HG03280 (cell line): Measurements from ENCODE around the gene SHROOM3.
A peak's percentile ranks its signal among the peaks of the same experiment; 100 is the strongest.

Experiments
- ATAC-seq: cut with Tn5 transposase; IDR thresholded peaks from one replicate; pipeline ENCODE4 v1.9.1; 2021; ENCODE audit warnings: mild to moderate bottlenecking, moderate library complexity; ENCODE audit not compliant: unreplicated experiment

SHROOM3 gene

DNA sequence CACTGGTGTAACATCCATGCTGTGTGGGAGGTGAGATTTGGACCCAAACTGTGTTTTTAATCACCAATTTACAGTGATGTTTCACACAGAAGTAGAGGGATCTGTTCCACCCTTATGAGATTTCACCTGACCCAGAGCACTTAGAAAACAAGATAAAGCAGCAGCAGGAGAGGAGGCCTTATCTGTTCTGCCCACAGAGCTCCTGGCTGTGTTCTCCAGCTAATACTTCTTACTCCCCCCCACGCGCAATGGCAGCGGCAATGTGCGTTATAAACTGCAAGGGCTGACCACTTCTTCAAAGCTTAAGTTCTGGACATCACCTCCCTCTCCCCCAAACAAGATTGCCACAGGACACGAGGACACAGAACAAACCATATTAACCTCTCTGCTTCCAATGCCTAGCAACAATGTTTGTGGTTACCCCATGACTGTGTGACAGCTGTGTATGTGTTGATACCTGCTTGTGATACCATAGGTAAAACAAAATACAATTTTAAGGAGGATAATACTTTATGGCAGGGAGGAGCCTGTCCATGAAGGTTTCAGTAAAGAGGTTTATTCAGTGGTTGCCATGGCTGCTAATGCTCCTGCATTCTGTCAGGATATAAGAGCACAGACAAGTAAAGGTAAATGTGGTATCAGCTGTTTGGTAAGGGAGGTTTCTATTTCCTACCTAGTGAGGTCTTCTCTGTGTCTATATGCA, 252.9 kb downstream of the SHROOM3 start:
- no peak for ATAC-seq

DNA sequence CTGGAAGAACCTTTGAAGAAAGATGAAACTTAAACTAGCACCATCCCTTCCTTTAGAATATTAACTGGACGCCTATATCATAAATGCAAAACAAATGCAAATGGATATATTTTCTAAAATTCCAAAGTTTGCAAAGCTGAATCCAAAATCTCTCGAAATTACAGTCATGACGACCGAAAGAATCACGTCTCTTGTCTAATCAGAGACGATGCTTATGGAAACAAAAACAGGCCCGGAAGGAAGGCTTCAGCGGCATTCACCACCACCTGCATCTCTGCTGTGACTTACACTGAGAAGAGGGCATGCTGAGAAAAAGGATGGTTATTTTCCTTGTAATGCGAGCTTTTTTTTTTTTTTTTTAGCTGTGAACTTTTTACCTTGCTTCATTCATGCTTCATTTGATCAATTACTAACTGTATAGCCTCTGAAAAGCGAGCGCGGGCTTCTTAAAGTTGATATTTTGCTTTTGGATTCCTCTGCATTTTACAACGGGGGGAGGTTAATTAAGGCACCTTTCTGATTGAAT, 253.7 kb downstream of the SHROOM3 start:
- ATAC-seq = peak; percentile 20

DNA sequence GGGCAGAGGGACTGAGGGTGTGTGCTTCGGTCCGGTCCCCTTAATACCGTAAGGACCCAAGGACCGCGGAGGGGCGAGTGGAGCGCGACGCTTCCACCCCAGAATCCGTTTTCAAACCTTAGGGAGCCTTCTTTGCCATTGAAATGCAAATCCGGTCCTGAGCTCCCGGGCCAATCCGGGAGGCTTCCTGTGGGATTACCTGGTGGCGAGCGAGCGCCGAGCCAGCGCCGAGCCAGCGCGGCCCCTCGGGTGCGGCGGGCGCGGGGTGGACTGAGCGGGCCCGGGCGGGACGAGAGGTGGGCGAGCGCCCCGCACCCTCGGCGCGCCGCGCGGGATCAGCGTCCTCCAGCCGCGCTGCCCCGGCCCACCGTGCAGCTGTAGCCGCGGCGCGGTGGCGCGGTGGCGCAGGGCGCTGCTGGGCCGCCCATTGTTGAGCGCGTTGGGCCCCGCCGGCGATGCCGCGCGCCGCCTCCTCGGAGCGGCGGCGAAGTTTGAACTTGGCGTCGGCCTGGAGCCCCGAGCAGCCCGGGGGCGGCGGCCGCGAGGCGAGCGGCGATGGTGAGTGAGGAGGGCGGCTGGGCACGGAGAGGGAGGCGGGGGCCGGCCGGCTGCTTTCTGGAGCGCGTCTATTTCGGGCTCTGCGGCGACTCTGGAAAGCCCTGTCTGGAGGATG, 254.3 kb downstream of the SHROOM3 start:
- ATAC-seq = peak; percentile 57

DNA sequence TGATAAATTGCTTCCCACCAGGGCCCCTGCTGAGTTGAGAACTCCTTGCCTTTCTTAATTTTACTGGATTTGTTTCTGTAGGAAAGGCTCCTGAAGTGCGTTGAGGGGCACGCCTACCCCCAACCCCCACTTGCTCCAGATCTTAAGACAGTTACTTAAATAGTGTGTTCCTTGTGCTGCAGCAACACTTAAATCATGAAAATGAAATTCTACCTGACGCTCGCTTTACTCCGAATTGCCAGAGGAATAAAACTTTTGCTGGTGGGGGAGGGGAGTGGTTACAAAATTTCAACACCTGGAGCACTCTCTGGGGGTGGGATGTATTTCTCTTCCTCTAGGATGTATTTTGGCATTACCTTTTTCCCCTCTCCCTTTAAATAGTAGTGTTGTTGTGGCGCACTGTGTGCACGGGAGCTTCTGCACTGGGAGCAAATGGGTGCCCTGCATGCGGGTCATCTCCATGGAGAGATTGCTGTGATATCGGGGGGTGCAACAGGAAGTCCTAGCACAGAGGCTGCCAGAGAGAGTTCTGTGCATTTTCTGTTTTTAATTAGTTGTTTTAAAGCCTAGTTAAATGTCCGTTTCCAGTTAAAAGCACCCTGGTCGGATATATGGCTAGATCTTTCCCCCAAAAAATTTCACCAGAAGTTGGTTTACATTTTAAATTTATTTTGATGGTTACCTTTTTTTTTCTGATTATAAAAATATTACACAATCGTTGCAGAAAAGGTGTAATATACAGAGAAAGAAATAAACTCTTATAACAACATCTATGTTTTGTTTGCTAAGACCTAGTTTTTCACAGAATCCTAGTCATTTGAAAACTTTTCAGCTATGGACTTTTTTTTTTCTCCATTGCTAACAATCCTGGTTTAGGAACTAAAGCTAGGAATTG, 255.2 kb downstream of the SHROOM3 start:
- no peak for ATAC-seq

DNA sequence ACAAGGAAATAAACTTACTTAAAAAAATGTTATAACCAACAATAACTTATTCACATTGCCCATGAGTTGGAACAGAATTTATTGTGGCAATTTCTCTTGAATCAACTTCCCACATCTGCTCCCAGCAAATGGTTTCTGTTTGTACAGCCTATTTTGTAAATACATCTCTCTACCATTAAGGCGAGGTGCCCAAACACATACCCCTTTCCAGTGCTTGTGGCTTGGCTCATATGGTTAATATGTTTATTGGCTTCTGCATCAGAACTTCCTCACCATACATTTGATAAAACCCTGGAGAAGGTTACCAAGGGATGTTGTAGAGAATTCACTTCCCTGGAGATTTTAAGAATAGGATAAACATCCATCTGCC, 255.9 kb downstream of the SHROOM3 start:
- no peak for ATAC-seq

DNA sequence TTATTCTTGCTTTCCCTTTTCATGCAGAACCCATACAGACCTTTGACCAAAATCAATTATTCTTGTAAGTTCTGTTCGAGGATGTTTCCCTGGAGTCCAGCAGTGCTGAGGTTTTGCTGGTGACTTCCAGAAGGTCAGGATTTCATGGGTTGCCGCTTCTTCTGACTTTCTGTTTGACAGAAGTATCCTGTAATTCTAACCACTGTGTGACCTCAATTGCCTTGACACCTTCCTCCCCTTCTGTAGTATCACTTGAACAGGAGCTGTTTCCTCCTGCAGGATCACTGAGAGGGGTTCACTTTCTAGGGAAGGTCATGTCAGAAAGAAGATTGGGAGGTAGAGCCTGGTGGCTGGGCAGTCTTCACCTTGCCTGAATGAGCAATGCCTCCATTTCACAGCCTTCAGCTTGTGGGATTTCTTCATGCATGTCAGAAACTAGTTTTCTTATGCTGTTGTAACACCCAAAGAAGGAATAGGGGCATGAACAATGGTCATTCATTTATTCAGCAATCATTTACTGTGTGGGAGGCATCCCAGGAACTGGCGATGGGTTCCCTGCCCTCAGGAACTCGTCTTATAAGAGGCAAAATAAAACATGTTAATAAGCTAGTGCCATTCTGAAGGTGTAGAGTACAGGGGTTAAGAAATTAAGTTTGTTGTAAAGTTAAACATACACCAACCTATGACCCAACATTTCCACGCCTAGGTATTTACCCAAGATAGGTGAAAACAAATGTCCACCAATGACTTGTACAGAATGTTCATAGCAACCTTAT, 257.0 kb downstream of the SHROOM3 start:
- no peak for ATAC-seq

DNA sequence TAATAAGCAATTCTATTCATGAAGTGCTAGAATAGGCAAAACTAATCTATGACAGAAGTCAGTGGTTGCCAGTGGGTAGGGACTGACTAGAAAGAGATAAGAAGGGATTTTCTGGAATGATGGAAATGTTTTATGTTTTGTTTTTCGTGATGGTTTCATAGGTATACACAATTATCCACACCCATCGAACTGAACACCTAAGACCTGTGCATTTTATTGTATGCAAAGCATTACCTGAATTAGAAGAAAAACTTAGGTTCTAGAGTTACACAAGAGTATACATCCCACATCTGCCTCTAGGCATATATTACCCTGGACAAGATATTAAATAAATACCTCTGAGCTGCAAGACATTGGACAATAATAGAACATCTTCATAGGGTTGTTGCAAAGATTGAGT, 257.7 kb downstream of the SHROOM3 start:
- no peak for ATAC-seq

DNA sequence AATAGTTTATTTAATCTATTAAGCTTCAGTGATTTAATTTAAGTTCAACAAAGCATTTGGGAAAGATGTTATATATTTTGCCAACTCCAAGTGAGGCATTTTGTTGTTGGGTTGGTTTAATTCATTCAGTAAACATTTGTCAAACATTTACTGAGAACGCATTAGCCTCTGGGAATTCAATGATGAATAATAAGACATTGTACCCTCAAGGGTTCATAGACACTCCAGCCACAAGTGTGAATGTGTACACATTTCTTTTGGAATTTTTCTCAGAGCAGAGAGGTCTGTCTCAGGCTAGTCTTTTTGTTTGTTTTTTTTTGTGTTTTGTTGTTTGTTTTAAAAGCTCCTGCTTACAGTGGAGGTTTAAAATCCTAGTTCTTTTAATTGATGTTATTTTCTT, 259.0 kb downstream of the SHROOM3 start:
- ATAC-seq = no peak

DNA sequence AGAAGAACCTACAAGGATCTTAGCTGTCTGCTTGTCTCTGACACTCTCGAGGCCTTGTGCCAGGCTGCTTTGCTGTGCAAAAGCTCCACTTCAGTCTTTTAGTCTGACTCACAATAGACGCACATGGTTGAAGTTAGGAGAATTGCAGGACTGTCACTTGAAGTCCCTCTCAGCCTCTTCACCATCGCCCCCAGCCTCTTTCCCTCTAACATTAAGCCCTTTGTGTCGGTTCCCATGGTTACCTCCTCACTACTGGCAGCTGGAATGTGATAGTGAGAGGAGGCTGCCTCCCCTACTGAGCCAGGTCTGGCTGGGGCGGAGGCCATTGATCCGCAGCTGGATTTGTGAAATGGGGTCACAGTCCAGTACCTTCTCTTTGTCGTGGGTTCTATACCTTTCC, 261.1 kb downstream of the SHROOM3 start:
- no peak for ATAC-seq

DNA sequence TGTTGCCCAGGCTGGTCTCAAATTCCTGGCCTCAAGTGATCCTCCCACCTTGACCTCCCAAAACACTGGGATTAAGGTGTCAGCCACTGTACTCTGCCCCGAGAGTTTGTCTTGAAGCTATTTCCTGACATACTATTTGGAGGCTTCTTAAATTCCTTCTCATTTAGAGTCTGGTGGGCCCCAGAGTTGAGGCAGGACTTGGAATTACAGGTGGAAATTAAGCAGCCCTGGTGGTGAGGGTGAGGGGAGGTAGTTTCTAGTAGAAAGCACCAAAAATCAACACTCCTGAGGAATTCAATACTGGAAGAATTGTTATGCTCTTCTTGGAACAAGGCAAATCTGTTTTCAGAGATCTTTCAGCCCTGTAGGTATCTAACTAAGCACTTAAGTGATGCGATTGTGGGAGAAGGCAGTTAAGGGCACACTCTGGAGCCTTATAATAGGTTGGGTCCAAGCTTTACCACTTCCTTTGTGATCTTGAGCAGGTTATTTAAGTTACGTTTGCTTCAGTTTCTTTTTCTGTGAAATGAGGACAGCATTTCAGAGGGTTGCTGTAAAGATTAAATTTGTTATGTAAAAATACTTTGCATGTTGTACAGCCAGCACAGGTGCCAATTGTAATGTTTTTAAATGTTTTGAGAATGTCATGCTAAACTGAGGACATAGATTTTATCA, 262.2 kb downstream of the SHROOM3 start:
- ATAC-seq = peak; percentile 93

DNA sequence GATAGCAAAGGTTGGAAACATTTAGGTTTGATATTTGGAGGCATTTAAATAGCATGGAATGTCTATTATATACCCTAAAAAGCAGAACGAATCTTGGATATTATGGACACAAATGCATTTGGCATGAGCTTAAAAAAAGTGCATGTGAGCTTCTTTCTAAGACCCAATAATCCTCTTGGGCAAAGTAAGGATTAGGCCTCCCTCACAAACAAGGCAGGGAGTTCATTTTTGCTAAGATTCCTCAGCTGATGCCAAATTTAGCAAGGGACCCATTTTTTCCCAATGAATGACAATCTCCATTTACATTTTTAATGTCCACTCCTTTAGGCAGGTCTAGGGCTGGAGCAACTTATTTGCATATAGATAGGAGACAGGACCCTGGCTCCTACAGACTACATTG, 263.1 kb downstream of the SHROOM3 start:
- ATAC-seq = no peak

DNA sequence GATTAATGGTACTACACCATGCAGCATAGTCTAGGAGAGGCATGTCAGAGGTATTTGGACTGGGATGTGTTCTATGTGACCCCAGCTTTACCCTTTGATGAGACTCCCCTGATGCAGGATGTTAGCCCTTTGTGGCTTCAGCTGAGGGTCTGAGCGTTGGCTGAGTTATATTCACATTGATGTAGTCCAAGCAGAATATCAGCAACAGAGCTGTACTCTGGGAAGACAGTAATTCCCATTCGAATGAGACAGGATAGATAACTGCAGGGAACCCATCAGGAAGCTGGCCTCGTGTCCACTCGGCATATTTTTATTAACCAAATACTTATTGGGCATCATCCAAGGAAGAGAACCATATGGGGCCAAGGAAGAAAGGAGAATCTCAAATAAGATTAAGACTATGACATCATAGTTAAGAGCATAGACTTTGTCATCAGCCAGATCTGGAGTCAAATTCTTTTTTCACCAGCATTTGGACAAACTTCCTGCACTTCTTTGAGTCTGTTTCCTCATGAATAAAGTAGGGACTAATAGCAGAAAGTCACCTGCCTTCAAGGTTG, 264.8 kb downstream of the SHROOM3 start:
- no peak for ATAC-seq

DNA sequence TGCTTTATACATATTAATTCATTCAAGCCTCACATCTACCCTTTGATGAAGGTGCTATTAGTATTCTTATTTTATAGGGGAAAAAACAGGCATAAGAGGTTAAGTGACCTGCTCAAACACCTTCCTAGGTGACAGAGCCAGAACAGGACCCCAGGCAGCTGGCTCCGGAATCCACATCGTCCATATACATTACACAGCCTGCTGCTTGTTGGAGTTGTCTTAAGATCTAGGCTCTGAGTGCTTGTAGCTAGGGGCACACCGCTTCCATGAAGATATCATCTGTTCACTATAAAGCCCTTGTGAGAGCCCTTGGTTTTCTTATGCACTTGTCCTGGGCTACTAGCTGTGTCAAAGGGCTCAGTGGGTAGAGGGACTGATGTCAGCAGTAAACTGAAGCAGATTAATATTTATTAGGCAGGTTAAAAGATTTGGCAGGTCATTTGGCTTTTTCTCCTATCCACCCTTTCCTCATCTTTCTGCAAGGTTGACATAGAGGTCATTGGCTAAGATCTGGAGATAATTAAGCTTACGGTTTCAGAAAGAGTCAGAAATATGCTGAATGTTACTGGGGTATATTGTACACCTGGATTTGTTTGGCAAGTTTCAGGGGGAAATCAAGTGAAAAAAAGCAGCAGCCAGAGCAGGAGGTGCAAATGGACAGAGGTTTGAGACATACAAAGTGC, 267.6 kb downstream of the SHROOM3 start:
- no peak for ATAC-seq

DNA sequence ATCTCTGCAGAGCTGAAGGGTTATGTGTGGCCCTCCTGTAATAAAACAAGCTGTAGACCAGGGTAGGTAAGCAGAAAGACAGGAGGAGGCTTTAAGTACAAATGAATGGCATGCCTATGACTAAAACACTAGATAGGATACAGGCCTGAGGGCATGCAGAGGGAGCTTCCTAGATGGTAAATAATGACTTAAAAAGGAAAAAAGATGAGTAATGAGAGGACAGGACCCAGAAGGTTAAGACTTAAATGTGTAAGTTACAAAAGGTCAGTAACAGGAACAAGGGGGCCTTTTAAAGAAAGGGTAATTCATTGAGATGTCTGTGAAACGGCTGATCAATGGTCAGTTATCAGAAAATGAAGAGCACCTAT, 268.1 kb downstream of the SHROOM3 start:
- ATAC-seq = no peak

DNA sequence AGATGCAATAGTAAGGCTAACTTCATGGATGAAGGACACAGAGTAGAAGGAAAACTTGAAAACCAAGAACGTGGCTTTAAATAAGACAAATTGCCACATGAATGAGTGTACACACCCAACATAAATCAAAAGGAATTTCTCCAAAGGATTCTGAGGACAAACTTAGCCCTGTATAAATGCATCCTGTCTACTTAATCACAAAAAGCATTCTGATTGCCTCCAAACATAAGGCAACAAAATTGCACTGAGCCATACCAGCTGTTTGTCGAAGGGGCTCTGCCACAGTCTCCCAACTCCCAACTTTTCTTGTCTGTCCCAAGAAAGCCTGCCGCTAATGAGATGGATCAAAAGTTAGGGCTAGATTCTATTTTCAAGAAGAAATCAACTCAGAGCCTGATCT, 268.6 kb downstream of the SHROOM3 start:
- ATAC-seq = no peak

DNA sequence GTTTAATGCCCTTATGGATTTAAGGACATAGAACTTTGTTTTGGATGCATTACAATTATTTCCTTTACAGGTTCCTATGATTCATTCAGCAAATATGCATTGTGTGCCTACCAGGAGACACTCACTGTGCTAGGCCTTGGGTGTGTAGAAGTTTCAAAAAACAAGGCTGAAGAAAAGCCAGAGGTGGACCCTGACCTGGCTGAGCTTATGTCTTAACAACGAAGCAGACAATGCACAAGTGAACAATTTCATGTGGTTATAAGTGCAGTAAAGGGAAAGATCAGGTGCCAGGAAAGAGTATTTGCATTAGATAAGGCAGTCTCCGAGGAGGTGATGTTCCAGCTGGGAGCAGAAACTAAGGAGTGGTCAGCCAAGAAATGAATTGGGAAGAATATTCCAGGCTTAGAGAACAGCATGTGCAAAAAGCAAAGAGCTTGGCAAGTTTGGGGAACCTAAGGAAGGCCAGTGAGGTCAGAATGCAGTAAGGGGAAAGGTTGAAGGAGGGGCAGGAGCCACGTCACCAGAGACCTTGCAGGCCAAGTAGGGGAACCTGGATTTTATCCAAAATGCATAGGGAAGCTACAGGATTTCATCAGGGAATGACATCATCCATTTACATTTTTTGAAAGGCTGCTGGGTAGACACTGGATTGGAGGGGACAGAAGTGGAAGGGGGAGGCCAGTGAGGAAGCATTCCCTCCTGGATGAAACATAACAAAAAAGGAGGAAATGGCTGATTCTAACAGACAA, 269.3 kb downstream of the SHROOM3 start:
- ATAC-seq = no peak

DNA sequence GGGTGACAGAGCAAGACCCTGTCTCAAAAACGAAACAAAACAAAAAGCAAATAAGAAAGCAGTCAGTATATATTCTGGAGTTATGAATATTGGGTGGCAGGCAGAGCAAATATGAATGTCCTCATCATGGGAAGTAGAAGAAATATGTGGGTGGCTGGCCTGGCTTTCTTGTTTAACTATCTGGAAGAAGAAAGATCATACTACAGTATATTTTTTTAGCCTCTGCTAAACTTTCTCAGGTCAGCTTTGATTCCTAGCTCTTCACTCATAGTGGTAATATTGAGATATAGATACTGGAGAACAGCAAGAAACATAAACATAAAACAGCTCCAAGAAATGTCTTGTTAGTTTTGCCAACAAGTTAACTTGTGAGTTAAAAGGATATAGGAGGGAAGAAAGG, 270.4 kb downstream of the SHROOM3 start:
- no peak for ATAC-seq

DNA sequence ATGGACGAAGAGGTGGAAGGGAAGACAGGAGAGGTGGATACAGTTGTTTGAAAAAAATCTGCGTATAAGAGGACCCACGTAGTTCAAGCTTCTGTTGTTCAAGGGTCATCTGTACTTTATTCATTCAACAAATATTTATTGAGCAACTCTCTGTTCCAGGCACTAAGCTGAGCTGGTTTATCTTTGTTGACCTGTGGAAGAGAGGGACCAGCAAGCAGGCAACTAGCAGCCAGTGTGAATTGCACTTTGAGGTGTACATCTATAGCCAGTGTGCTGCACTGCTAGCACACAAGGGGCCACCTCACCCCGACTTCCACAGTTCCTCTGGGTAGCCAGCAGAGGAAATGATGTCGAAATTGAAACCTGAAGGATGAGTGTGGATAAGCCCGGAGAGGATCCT, 271.6 kb downstream of the SHROOM3 start:
- no peak for ATAC-seq
